ENCODE data around the gene CRKL.

The CRKL gene

DNA sequence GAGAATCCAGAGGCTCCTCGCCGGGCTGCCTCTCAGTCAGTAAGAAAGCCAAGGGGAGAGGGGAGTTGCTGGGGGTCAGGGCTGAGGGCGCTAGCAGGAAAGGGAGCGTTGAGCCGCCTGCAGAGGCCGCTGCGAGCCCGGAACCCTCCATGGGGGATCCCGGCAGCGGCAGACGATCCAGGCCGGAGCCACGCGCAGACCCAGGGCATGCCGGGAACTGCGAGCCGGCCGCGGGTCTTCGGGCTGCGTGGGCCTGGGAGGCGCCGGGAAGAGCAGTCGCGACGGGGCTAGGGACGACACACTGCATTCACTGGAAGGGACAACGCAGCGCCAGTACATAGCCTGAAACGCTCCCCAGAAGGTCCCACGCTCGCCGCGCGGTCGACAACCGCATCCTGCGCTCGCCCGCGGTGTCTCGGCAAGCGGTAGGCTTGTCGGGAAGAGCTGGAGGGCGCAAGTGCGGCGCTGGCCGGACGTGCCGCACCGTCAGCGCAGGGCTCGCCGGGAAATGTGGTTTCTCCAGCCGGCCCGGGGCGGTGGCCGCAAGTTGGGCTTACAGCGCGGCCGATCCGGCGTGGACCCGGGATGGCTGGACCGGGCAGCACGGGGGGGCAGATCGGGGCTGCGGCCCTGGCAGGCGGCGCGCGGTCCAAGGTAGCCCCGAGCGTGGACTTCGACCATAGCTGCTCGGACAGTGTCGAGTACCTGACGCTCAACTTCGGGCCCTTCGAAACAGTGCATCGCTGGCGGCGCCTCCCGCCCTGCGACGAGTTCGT is 64.8 kb downstream of the CRKL start, which contains the start of gene LZTR1:
Gene LZTR1 (plus strand): TSS at position 511 of the 776 bp plus-strand sequence. CDS start 75 bp downstream, at position 586.
- DNase-seq (ENCODE audit: low read depth in 2 of 2): peak; percentile 28 to 38

DNA sequence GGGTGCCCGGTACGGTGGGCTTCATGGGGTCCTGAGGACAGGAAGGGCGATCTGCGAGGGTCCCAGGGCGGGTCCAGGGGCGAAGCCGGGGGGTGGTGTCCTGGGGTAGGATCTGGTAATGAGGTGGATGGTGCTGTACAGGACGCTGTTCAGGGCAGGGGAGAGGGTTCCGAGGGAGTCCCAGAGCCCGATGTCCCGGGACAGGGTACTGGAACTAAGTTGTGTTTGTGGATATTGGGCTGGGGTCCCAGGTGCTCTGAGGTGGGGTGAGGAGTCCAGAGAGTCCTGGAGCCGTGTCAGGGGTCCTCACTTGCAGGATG is 65.3 kb downstream of the CRKL start:
- DNase-seq (ENCODE audit: low read depth in 2 of 2): no peak

DNA sequence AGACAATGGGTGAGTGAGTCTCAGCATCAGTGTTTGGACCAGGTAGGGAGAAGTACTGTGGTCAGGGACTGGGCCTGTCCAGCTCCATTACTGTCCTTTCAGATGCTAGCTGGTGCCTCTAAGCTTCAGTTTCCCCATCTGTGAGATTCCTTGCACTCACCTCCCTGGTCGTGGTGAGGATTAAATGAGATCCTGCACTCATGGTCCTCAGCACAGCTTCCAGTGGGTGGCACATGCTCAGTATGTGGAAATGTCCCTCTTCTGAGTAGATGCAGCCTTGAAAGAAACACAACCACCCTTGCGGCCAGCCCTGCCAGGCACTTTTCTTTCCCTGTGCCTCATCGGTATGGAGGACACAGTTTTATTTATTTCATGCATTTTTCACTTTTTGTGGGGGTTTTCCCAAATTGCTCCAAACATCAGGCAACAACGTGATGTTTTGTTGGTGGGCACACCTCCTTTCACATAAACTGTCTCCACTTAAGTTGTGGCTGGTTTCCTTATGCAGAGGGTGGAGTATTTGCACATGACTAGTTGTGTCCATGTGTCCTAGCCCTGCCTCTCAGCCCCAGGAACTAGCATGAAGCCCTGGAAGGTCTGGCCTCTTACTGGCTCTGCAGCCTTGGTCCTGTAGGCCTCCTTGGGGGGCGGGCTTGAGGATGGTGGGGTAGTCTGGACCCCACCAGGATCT is 66.0 kb downstream of the CRKL start:
- no peak for DNase-seq (ENCODE audit: low read depth in 2 of 2)

DNA sequence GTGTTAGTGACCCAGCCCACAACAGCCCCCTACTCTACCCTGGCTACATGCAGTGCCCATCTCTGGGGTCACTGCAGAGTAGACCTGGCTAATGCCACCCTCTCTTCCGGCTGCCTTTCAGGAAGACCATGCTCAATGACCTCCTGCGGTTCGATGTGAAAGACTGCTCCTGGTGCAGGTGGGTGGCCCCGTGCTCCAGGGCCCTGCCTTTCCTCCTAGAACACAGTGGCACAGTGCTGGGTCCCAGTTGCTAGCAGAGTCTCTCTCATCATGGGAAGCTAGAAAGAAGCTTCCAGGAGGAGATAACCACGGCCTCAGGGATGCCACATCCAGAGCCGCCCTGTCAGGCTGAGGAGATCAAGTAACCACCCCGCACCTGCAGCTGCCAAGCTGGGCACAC is 68.5 kb downstream of the CRKL start:
- DNase-seq (ENCODE audit: low read depth in 2 of 2): no peak

DNA sequence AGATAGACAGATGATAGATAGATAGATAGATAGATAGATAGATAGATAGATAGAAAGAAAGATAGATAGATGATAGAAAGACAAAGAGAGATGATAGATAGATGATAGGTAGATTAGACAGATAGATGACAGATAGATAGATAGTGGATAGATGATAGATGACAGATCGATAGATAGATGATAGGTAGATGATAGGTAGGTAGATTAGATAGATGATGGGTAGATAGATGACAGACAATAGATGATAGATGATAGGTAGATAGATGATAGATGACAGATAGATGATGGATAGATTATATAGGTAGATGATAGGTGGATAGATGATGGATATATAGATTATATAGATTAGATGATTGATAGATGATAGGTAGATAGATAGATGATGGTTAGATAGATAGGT is 69.2 kb downstream of the CRKL start:
- no peak for DNase-seq (ENCODE audit: low read depth in 2 of 2)

DNA sequence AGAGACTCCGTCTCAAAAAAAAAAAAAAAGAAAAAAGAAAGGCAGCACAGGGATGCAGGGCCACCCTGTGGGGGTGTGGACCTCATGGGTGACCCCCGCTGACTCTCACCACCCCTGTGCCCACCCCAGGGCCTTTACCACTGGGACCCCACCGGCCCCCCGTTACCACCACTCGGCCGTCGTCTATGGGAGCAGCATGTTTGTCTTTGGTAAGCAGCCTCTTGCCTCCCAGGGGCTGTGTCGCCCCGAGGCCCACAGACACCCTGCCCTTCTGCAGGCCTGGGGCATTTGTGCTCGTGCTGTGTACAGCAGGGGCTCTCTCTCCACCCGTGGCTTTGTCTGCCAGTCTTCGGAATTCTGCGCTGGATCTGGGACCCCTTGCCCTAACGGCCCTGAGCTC is 70.2 kb downstream of the CRKL start:
- DNase-seq (ENCODE audit: low read depth in 2 of 2): no peak

DNA sequence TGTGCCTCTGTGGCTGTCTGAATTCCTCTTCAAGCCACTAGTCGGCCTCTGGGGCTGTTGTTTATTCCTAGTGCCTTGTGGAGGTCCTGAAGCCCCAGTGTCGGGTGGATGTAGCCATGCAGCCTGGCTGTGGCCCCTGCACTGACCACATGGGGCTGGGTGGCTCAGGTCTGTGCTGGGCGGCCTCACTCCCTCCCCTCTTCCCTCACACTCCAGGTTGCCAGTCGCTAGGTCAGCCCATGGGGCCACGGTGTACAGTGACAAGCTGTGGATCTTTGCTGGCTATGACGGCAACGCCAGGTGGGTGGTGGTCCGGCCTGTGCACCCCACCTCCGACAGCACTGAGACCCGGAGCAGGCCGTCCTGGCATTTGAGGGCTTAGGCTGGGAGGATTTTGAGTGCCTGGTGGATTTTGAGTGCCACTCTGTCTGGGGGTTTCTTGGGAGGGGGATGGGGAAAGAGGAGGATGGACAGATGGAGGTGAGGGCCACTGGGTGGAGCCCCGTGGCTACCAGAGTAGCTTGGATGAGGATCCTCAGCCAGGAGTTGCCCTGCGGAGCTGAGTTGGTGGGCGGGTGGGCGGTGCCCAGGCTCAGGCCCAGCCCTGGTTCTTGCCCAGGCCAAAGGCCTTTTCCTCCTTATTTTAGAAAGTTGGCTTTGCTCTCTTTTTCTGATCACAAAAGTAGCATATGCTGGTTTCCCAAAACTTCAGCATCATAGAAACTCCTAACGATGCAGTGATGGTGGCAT is 71.5 kb downstream of the CRKL start:
- no peak for DNase-seq (ENCODE audit: low read depth in 2 of 2)

DNA sequence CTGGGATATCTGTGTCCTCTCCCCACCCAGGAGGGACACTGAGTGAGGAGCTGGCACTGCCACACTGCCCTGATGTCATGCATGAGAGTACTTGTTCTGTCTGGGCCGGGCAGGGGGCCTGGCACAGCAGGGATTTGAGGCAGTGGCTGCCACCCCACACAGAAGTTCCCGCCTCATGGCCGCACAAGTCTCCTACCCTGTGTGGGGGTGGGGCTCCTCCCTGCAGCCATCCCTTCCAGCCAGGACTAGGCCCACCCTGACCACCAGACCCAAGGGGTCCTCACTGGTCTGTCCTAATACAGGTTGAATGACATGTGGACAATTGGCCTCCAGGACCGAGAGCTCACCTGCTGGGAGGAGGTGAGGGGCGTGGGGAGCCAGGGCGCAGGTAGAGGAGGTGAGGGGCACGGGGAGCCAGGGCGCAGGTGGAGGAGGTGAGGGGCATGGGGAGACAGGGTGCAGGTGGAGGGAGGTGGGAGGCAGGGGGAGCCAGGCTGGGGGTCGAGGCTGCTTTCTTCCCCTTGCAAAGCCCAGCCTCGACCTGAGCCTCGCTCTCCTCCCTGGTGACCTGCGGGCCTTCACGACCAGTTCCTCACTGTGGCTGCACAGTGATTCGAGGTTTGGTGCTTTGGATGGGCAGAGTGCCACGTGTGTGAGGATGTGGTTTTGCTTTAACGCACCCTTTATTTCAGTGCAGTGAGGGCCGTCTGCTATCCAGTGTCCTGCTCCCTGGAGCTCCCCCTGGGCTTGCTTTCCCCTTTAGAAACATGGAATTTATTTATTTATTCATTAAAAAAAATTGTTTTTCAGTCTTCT is 72.3 kb downstream of the CRKL start:
- DNase-seq (ENCODE audit: low read depth in 2 of 2): no peak

DNA sequence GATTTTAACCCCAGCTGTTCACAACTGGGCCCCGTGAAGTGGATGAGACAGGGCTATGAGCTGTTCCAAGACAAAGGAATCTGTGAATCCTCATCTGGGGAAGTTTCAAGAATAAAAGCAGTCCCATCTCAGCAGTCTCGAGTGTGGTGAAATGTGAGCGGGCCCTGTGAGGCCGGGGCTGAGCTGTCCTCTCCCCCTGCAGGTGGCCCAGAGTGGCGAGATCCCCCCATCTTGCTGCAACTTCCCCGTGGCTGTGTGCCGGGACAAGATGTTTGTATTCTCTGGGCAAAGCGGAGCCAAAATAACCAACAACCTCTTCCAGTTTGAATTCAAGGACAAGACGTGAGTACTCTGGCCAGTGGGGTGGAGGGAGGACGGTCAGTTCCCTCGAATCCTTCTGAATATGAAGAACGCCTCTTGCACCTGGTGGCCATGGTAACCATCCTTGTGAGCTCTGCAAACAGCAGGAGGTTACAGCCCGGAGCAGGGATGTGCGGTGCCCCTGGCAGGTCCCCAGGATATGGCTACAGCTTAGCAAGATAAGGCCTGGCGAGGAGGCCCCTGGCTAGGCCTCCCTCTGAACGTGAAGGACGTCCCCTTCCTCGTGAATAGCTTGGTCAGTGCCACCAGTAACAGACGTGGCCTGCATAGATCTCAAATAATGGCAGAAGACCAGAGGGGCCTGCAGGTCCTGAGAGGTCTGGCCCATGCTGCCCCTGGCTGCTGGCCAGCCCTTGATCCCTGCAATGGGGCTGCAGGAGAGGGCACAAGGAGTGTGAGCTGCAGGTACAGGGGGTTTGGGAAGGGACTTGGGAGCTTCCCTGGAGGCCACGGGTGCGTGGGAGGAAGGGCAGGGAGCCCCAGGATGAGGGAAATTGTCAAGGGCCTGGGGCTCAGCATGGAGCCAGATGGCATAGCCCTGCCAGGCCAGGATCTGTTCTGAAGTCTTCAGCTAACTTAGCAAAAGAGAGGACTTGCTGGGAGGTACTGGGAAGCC is 73.3 kb downstream of the CRKL start:
- DNase-seq (ENCODE audit: low read depth in 2 of 2): no peak

DNA sequence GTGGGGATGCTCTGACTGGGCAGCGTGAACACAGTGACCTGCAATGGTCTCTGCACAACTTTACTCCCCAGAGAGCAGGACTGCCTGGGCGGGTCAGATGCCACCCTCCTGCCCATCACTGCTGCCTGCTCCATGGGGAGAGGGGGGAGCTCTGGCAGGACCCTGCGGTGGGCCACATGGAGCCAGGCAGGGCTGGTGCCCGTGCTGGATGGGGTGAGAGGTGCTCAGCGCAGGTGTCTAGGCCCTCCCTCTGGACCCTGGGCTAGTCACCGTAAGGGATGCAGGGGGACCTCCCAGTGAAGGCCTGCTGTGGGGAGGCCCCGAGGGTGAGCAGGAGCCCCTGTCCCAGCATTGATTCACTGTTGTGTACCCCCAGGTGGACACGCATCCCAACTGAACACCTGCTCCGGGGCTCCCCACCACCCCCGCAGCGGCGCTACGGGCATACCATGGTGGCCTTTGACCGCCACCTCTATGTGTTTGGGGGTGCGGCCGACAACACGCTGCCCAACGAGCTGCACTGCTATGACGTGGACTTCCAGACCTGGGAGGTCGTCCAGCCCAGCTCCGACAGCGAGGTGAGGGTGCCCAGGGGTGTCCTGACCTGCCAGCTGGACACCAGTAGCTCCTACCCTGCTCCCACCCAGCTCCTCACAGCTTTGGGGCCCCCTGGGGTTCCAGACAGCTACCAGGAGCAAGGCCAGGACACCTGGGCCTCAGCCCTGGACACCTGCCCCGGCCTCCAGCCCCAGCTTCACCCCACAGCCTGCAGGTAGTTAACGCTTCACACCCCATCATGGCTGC is 74.2 kb downstream of the CRKL start:
- no peak for DNase-seq (ENCODE audit: low read depth in 2 of 2)

DNA sequence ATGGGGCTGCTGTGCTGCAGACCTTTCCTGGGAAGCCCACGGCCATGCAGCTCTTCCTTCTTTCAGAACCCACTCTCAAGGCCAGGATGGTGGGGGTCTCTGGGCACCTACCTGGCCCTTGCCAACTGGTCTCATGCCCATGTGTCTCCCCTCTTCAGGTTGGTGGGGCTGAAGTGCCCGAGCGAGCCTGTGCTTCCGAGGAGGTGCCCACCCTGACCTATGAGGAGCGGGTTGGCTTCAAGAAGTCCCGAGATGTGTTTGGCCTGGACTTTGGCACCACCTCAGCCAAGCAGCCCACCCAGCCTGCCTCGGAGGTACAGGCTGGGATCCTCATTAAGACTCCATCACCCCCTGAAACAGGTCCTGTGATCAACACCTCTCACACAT is 74.8 kb downstream of the CRKL start:
- no peak for DNase-seq (ENCODE audit: low read depth in 2 of 2)

DNA sequence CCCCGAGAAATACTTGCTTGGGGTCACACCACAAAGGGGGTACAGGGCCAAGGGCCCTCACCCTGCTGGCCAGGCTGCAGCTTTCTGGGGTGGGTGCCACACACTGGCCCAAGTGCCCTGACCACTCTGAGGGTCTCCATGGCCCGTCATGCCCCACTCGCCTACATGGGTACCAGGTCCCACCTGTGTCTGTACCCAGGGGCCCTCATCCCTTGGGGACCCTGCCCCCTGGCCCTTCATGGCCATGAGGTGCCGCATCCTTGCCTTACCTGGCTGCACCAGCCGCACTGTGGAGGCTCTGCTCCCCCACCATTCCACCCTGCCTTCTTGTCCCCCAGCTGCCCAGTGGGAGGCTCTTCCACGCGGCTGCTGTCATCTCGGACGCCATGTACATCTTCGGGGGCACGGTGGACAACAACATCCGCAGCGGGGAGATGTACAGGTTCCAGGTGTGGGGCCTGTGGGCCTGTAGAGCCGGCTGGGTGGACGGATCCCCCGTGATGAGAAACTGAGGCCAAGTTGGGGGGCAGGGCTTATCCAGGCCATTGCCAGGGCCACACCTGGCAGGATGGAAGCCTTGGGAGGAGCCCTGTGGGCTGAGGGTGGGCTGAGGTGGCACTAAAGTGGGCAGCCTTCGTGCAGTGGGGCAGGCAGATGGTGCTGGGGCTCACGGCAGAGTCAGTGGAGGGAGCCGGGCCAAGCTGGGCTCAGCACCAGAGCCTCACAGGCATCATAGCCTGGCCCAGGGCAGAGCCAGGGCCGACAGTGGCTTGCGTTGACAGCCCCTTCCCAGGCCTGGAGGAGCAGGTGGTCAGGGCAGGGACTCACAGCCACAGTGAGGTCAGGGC is 75.5 kb downstream of the CRKL start:
- no peak for DNase-seq (ENCODE audit: low read depth in 2 of 2)

DNA sequence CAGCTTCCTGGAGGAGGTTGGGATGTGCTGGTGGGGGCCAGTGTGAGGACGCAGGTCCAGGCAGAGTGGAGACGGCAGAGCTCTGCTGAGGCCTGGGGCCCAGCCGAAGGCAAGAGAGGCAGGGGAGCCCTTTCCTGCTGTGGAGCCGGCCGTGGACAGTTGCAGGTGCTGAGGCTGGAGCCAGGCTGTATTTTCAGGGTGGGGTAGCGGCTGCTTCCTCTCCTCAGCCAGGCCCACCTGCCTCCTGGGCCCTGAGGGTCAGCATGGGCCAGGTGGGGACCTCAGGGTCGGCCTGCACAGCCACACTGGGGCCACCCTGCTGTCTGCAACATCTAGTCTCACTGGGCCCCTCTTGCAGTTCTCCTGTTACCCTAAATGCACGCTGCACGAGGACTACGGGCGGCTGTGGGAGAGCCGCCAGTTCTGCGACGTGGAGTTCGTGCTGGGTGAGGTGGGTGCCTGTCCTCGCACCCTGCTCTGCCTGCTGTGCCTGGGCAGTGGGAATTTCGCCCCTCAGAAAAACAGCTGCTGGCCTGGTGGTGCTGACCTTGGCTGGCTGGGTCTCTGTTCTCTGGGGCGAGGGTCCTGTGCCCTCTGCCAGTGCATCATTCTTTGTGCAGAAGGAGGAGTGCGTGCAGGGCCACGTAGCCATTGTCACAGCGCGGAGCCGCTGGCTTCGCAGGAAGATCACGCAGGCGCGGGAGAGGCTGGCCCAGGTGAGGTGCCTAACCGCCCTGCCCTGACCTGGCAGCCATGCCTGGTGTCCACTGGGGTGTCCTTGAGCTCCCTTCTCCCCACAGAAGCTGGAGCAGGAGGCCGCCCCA is 76.3 kb downstream of the CRKL start:
- DNase-seq (ENCODE audit: low read depth in 2 of 2): no peak

DNA sequence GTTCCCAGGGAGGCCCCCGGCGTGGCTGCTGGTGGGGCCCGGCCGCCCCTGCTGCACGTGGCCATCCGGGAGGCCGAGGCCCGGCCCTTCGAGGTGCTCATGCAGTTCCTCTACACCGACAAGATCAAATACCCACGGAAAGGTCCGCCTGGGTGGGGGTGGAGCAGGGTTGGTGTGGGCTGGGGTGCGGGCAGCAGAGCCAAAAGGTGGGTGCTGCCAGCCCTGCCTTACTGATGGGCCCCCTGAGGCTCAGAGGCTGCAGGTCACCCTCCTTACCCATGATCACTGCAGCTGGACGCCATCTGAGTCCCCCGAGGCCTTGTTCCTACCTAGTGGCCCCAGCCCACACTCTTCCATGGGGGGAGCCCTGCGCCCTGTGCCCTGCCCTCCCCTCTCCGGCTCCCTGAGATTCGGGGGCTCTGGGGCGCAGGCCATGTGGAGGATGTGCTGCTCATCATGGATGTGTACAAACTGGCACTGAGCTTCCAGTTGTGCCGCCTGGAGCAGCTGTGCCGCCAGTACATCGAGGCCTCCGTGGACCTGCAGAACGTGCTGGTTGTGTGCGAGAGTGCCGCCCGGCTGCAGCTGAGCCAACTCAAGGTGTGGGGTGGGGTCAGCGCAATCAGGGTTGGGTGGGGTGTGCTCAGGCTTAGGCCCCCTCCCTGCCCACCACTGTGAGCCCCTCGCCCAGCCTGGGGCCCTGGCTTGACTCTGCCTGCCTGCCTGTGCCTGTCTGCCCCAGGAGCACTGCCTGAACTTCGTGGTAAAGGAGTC is 77.1 kb downstream of the CRKL start:
- no peak for DNase-seq (ENCODE audit: low read depth in 2 of 2)

DNA sequence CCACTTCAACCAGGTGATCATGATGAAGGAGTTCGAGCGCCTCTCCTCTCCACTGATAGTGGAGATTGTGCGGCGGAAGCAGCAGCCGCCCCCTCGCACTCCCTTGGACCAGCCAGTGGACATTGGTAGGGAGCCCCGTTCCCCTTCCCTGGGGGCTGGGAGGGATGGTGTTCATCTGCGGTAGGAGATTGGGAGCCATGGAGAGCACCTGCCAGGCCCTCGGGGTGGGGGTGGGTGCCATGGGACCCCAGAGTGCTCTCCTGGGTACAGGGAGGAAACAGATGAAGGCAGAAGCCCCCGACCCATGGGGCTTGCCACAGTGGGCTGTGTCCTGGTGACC is 77.7 kb downstream of the CRKL start:
- DNase-seq (ENCODE audit: low read depth in 2 of 2): no peak

DNA sequence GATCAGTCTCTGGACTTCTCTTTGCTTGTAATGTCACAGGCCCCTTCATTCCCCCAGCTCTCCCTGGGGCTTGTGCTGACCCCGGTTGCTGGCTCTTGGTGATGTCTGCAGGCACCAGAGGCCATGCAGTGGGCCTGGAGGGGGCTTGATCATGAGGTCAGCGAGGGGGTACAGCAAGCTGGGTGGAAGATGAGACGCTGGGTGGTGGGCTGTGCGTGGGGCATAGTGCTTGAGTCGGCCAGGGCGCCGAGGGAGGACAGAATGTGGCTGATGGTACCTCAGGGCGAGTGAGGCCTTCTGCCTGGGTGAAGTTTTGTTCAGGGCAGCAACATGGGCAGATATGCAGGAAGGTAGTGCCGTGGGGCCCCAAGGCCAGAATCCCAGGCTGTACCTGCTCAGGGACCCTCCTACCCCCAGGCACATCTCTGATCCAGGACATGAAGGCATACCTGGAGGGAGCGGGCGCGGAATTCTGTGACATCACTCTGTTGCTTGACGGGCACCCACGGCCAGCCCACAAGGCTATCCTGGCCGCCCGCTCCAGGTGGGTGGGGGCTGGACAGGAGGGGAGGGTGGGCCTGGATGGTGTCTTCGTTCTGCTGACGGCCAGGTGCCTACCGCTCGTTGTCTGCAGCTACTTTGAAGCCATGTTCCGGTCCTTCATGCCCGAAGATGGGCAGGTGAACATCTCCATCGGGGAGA is 78.3 kb downstream of the CRKL start:
- no peak for DNase-seq (ENCODE audit: low read depth in 2 of 2)

DNA sequence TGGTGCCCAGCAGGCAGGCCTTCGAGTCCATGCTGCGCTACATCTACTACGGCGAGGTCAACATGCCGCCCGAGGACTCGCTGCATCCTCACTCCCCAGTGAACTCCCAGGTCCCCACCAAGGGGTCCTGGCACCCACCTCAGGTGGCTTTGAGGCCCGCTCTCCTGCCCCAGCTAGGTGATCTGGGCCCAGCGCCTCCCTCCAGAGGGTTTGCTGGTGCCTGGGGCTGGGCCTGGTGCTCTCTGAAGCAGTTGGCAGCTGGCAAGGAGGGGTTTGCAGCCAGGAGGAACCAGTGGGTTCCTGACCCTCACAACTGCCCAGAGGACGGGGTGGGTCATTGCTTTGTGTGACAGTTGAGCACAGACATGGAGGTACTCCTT is 78.8 kb downstream of the CRKL start:
- no peak for DNase-seq (ENCODE audit: low read depth in 2 of 2)
